Fibroblast of skin of right biceps (primary cell): ENCODE measurements around the gene FAM83G.
A peak's percentile ranks its signal among the peaks of the same experiment; 100 is the strongest.
"Not testable (repeated sequence)": the region's sequence is repeated elsewhere in the genome, so short reads cannot be mapped to it uniquely, and the experiment has no call there.

Experiments
- DNase-seq: peaks from one replicate; pipeline ENCODE4 v3.0.0-alpha.2; 2013

FAM83G gene

GRCh38 chr17:18950346-18950745, 54.2 kb downstream of the FAM83G start:
- no peak for DNase-seq

GRCh38 chr17:18949566-18949965, 55.0 kb downstream of the FAM83G start:
- no peak for DNase-seq

GRCh38 chr17:18948476-18949006, 56.0 kb downstream of the FAM83G start:
- DNase-seq, result no peak

- no peak for DNase-seq
Observed at GRCh38 chr17:18947866-18948265, 56.7 kb downstream of the FAM83G start.

GRCh38 chr17:18946536-18946935, 58.0 kb downstream of the FAM83G start:
- no peak for DNase-seq

- no peak for DNase-seq
Observed at GRCh38 chr17:18944646-18945045, 59.9 kb downstream of the FAM83G start.

- DNase-seq, result no peak
Observed at GRCh38 chr17:18938692-18939023, 65.9 kb downstream of the FAM83G start.

GRCh38 chr17:18937981-18938691, 66.4 kb downstream of the FAM83G start:
- DNase-seq, result no peak

- no peak for DNase-seq
Observed at GRCh38 chr17:18933102-18934058, 71.2 kb downstream of the FAM83G start.

GRCh38 chr17:18932360-18933055, 72.1 kb downstream of the FAM83G start:
- no peak for DNase-seq

GRCh38 chr17:18928628-18929125, 75.9 kb downstream of the FAM83G start:
- DNase-seq, result no peak

- no peak for DNase-seq
Observed at GRCh38 chr17:18925187-18925586, 79.4 kb downstream of the FAM83G start.

GRCh38 chr17:18922596-18922995, 82.0 kb downstream of the FAM83G start:
- DNase-seq, result not testable (repeated sequence)

- DNase-seq, result peak; percentile 69
Observed at GRCh38 chr17:18921912-18922451, 82.6 kb downstream of the FAM83G start.

- DNase-seq, result no peak
Observed at GRCh38 chr17:18921485-18921884, 83.1 kb downstream of the FAM83G start.

GRCh38 chr17:18920911-18921441, 83.6 kb downstream of the FAM83G start:
- peak; percentile 27 for DNase-seq

- DNase-seq, result no peak
Observed at GRCh38 chr17:18919963-18920362, 84.6 kb downstream of the FAM83G start.
